ENCODE results near the gene FIG4. TPM values are rescaled to one million over a fixed set of nuclear protein-coding genes. Genes with fewer than 3 reads are reported as not detected.
"Not testable (repeated sequence)": the region's sequence is repeated elsewhere in the genome, so short reads cannot be mapped to it uniquely, and the experiment has no call there.

The FIG4 gene
- total RNA-seq, 1 donor: 27.1 TPM

DNA sequence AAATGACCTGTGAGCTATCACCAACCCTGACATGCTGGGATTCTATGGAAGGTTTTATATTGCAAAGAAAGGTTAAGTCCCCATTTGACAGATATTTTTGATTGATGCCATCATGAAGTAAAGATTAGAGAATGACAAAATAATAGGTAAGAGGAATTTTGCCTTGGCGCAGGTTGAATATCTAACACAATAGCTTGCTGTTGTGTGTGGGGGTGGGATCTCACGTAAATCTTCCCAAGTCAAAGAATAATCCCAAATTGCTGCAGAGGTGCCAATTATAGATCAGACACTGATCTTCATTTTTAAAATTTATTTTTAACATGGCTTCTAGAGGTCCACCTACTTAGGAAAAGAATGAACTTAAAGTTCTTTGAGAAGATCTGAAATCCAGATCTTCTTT lies 135.5 kb downstream of the FIG4 start:
- Histone ChIP-seq H3K4me1 (ENCODE audit: insufficient read depth, low read length) (no peaks in the 10 kb centered on the region), H3K4me2 (ENCODE audit: insufficient read depth, low read length) (no peak overlapping the region), H3K27ac (ENCODE audit: low read depth, low read length) (no peak overlapping the region), H3K9me3 (ENCODE audit: low read depth, low read length) (no peaks in the 10 kb centered on the region), H4K20me1 (ENCODE audit: insufficient read depth, low read length) (no peaks in the 10 kb centered on the region), H3K27me3 (ENCODE audit: insufficient read depth, low read length) (no peaks in the 10 kb centered on the region), H2AFZ (ENCODE audit: low read length) (no peak overlapping the region), H3K79me2 (ENCODE audit: insufficient read depth, low read length) (no peaks in the 10 kb centered on the region), H3K4me3 (ENCODE audit: insufficient read depth, low read length) (no peak overlapping the region), H3K36me3 (ENCODE audit: insufficient read depth, low read length) (no peaks in the 10 kb centered on the region)
- no peak for DNase-seq (ENCODE audit: insufficient read length, low spot score, missing footprints)
- TF ChIP-seq, protein P1, sequence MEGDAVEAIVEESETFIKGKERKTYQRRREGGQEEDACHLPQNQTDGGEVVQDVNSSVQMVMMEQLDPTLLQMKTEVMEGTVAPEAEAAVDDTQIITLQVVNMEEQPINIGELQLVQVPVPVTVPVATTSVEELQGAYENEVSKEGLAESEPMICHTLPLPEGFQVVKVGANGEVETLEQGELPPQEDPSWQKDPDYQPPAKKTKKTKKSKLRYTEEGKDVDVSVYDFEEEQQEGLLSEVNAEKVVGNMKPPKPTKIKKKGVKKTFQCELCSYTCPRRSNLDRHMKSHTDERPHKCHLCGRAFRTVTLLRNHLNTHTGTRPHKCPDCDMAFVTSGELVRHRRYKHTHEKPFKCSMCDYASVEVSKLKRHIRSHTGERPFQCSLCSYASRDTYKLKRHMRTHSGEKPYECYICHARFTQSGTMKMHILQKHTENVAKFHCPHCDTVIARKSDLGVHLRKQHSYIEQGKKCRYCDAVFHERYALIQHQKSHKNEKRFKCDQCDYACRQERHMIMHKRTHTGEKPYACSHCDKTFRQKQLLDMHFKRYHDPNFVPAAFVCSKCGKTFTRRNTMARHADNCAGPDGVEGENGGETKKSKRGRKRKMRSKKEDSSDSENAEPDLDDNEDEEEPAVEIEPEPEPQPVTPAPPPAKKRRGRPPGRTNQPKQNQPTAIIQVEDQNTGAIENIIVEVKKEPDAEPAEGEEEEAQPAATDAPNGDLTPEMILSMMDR (IDR thresholded peaks at IDR 0.05; ENCODE audit: extremely low read depth, low read depth, low read length): no peak

- not testable (repeated sequence) for H3K27me3 ChIP-seq (ENCODE audit: insufficient read depth, low read length); H2AFZ ChIP-seq (ENCODE audit: low read length); H3K4me2 ChIP-seq (ENCODE audit: insufficient read depth, low read length); H4K20me1 ChIP-seq (ENCODE audit: insufficient read depth, low read length); H3K36me3 ChIP-seq (ENCODE audit: insufficient read depth, low read length); H3K27ac ChIP-seq (ENCODE audit: low read depth, low read length); H3K9me3 ChIP-seq (ENCODE audit: low read depth, low read length); H3K4me3 ChIP-seq (ENCODE audit: insufficient read depth, low read length); H3K79me2 ChIP-seq (ENCODE audit: insufficient read depth, low read length); H3K4me1 ChIP-seq (ENCODE audit: insufficient read depth, low read length); DNase-seq (ENCODE audit: insufficient read length, low spot score, missing footprints)
Observed at GRCh38 chr6:109831352-109831751, 140.3 kb downstream of the FIG4 start.

DNA sequence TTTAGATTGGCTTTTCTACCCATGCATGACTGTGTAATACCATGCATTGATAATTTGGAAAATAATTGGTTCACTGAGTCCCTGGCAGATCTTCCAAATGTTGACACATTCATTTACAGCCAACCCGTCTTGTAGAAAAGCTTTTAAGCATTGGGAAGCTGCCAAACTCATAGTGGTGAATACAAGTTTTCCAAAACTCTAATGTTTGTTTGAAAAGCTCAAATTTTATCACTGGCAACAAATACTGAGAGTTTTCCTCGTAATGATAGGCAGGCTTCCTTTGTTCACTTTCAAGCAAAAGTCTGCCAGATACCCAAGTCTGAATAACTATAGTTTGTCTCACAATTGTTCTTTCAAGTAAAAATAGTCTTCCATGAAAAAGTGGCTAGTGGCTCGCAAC lies 143.0 kb downstream of the FIG4 start:
- H3K9me3 ChIP-seq (ENCODE audit: low read depth, low read length): no peaks in the 10 kb centered on the region
- DNase-seq (ENCODE audit: insufficient read length, low spot score, missing footprints): no peak
- no peak overlapping the region for H3K4me2 ChIP-seq (ENCODE audit: insufficient read depth, low read length)
- H3K4me3 ChIP-seq (ENCODE audit: insufficient read depth, low read length): no peak overlapping the region
- no peaks in the 10 kb centered on the region for H3K27me3 ChIP-seq (ENCODE audit: insufficient read depth, low read length)
- H3K4me1 ChIP-seq (ENCODE audit: insufficient read depth, low read length): no peaks in the 10 kb centered on the region
- H3K27ac ChIP-seq (ENCODE audit: low read depth, low read length): no peak overlapping the region
- no peak overlapping the region for H2AFZ ChIP-seq (ENCODE audit: low read length)
- H4K20me1 ChIP-seq (ENCODE audit: insufficient read depth, low read length): no peaks in the 10 kb centered on the region
- no peaks in the 10 kb centered on the region for H3K79me2 ChIP-seq (ENCODE audit: insufficient read depth, low read length)
- H3K36me3 ChIP-seq (ENCODE audit: insufficient read depth, low read length): no peaks in the 10 kb centered on the region
- TF ChIP-seq, protein P1 (IDR thresholded peaks at IDR 0.05; ENCODE audit: extremely low read depth, low read depth, low read length): no peak

- Histone ChIP-seq H2AFZ (ENCODE audit: low read length) (no peak overlapping the region), H3K36me3 (ENCODE audit: insufficient read depth, low read length) (no peaks in the 10 kb centered on the region), H3K27me3 (ENCODE audit: insufficient read depth, low read length) (no peaks in the 10 kb centered on the region), H4K20me1 (ENCODE audit: insufficient read depth, low read length) (no peaks in the 10 kb centered on the region), H3K4me1 (ENCODE audit: insufficient read depth, low read length) (no peaks in the 10 kb centered on the region), H3K4me2 (ENCODE audit: insufficient read depth, low read length) (no peak overlapping the region), H3K4me3 (ENCODE audit: insufficient read depth, low read length) (no peak overlapping the region), H3K79me2 (ENCODE audit: insufficient read depth, low read length) (no peaks in the 10 kb centered on the region), H3K9me3 (ENCODE audit: low read depth, low read length) (no peaks in the 10 kb centered on the region), H3K27ac (ENCODE audit: low read depth, low read length) (no peak overlapping the region)
- TF ChIP-seq, protein P1 (IDR thresholded peaks at IDR 0.05; ENCODE audit: extremely low read depth, low read depth, low read length): no peak
- no peak for DNase-seq (ENCODE audit: insufficient read length, low spot score, missing footprints)
Observed at GRCh38 chr6:109834595-109835437, 143.7 kb downstream of the FIG4 start.
